Measurements from ENCODE around the gene TENM4. TPM values are rescaled to one million over a fixed set of nuclear protein-coding genes. Genes with fewer than 3 reads are reported as not detected.

Gene TENM4
- total RNA-seq, 2 experiments from 2014 or later, result not detected

DNA sequence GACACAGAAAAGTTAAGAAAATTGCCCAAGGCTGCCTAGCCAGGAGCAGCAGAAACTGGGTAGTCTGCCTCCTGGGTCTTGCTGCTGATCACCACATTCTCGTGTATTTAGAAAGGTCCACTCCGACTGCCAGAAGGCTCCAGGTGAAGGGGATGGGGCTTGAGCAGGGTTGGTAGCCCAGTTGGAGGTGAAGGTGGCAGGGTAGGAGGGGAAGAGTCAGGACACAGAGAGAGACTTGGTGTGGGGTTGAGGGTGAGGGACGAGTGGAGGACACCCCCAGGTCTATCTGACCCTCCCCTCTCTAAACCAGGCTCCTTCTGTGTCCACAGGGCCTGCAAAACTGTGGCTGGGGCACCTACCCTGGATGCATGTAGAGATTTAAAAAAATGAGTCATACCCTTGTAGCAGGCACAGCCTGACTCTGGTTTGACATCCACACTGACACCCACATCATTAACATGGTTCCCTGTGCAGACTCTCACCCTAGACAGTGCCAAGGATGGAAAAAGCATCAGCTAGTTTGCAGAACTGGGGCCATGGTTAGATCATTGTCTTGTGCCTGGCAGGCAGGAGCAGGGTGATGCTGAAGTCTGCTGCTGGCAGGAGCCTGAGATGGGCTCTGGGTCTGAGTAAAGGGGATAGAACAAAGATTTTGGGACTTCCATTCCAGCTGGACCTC, 273.2 kb downstream of the TENM4 start:
- no peaks in the 10 kb centered on the region for H3K36me3 Mint-ChIP-seq
- no peaks in the 10 kb centered on the region for H3K4me1 Mint-ChIP-seq
- POLR2A ChIA-PET, result no interaction called here
- no peak overlapping the region for H3K27ac Mint-ChIP-seq
- DNase-seq, result no peak
- H3K9me3 Mint-ChIP-seq, result no peaks in the 10 kb centered on the region
- H3K4me3 Mint-ChIP-seq, result no peak overlapping the region
- H3K27me3 Mint-ChIP-seq, result peaks cover 2% of the 10 kb centered on the region
- ATAC-seq (ENCODE audit: low read depth), result no peak

DNA sequence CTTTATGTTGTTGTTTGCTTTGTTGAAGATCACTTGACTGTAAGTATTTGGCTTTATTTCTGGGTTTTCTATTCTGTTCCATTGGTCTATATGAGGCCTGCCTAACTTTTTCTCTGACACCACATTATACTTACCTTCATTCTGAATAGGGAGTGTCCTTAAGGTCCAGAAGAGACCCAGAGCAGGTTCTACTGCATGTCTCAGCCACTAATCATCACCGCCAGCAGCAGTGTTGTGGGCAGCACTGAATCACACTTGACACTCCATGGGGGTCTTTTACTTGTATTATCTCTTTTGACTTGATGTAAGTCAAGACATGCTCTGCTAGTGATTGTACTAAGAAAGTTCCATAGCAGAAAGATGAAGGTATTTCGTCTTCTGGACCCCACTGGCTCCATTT, 274.9 kb downstream of the TENM4 start:
- H3K27ac Mint-ChIP-seq, result no peak overlapping the region
- H3K27me3 Mint-ChIP-seq, result peaks cover 2% of the 10 kb centered on the region
- H3K9me3 Mint-ChIP-seq, result no peaks in the 10 kb centered on the region
- no peak overlapping the region for H3K4me3 Mint-ChIP-seq
- H3K4me1 Mint-ChIP-seq, result no peaks in the 10 kb centered on the region
- no peaks in the 10 kb centered on the region for H3K36me3 Mint-ChIP-seq
- ATAC-seq (ENCODE audit: low read depth) (no peak), DNase-seq (no peak)
- POLR2A ChIA-PET, result no interaction called here

GRCh38 chr11:79160791-79161403, 279.9 kb downstream of the TENM4 start:
- Mint-ChIP-seq H3K4me1 (no peaks in the 10 kb centered on the region), H3K36me3 (no peaks in the 10 kb centered on the region), H3K27me3 (no peaks in the 10 kb centered on the region), H3K4me3 (no peak overlapping the region), H3K27ac (no peak overlapping the region), H3K9me3 (no peaks in the 10 kb centered on the region)
- ATAC-seq (ENCODE audit: low read depth), result no peak
- POLR2A ChIA-PET, result no interaction called here
- DNase-seq, result no peak

- Mint-ChIP-seq H3K36me3 (no peaks in the 10 kb centered on the region), H3K4me3 (no peak overlapping the region), H3K27ac (no peak overlapping the region), H3K4me1 (no peaks in the 10 kb centered on the region), H3K9me3 (no peaks in the 10 kb centered on the region), H3K27me3 (no peaks in the 10 kb centered on the region)
- POLR2A ChIA-PET, result no interaction called here
- DNase-seq (no peak), ATAC-seq (ENCODE audit: low read depth) (no peak)
Measured at GRCh38 chr11:79159657-79160450, 281.0 kb downstream of the TENM4 start.

DNA sequence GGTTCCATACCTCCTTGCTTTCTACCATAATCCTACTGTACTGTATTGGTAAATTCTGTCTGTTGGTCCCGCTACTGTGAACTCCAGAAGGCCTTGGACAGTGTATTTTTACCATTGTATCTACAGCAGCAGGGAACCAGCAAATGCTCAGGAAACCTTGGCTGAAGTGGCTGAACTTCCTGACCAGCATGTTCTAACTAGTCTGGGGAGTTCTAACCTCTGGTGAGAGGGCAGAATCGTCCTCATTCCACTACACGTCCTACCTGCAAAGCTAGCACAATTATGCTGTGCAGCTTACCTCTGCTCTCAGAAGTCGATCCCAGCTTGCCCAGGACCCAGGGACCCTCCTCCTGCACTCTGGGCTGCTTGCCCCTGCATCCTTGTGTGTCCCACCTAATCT, 283.1 kb downstream of the TENM4 start:
- no peaks in the 10 kb centered on the region for H3K4me1 Mint-ChIP-seq
- POLR2A ChIA-PET, result no interaction called here
- DNase-seq, result no peak
- H3K4me3 Mint-ChIP-seq, result no peak overlapping the region
- no peaks in the 10 kb centered on the region for H3K36me3 Mint-ChIP-seq
- H3K27me3 Mint-ChIP-seq, result no peaks in the 10 kb centered on the region
- H3K9me3 Mint-ChIP-seq, result no peaks in the 10 kb centered on the region
- no peak for ATAC-seq (ENCODE audit: low read depth)
- H3K27ac Mint-ChIP-seq, result no peak overlapping the region

- no peaks in the 10 kb centered on the region for H3K4me1 Mint-ChIP-seq
- H3K4me3 Mint-ChIP-seq, result no peak overlapping the region
- POLR2A ChIA-PET, result no interaction called here
- no peaks in the 10 kb centered on the region for H3K36me3 Mint-ChIP-seq
- H3K9me3 Mint-ChIP-seq, result no peaks in the 10 kb centered on the region
- H3K27ac Mint-ChIP-seq, result no peak overlapping the region
- H3K27me3 Mint-ChIP-seq, result no peaks in the 10 kb centered on the region
- DNase-seq (no peak), ATAC-seq (ENCODE audit: low read depth) (no peak)
Measured at GRCh38 chr11:79156031-79156430, 284.8 kb downstream of the TENM4 start.

DNA sequence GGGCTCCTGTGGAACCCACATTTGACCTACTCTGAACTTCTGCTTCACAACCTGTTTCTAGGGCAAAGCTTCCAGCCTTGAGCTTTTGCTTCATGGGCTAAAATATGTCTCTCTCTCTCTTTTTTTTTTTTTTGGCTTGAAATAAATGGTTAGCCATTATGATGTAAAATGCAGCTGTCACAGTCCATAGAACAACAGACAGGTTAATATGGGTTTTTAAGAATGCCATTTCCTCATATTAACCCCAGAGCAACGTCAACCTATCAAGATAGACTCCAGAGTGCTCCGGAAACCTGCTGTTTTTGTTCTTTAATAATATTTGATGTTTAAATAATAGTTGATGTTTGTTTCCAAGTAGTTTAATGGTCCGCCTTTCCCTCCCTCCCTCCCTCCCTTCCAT, 285.6 kb downstream of the TENM4 start:
- POLR2A ChIA-PET, result no interaction called here
- ATAC-seq (ENCODE audit: low read depth), result no peak
- H3K9me3 Mint-ChIP-seq, result no peaks in the 10 kb centered on the region
- no peaks in the 10 kb centered on the region for H3K36me3 Mint-ChIP-seq
- no peak overlapping the region for H3K27ac Mint-ChIP-seq
- no peak overlapping the region for H3K4me3 Mint-ChIP-seq
- H3K4me1 Mint-ChIP-seq, result no peaks in the 10 kb centered on the region
- DNase-seq, result no peak
- no peaks in the 10 kb centered on the region for H3K27me3 Mint-ChIP-seq

DNA sequence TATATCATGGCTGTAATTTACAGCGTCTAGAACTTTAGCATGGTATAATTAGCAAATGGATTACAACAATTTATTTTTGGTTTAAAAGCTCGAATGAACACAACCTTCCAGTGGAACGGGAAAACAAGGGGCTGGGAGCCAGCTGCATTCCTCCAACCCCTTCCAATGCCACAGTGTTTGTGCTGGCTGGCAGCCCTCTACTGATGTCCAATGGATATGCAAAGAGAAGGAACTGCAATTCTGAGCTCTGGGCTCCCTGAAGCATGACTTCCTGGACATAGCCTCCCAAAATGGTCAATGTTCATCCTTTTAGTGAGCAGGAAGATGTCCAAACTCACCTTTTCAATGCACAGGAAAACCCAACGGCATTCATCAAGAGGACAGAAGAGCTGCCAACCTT, 288.3 kb downstream of the TENM4 start:
- POLR2A ChIA-PET, result no interaction called here
- Mint-ChIP-seq H3K9me3 (no peaks in the 10 kb centered on the region), H3K27ac (no peak overlapping the region), H3K27me3 (no peaks in the 10 kb centered on the region), H3K4me1 (no peaks in the 10 kb centered on the region), H3K36me3 (no peaks in the 10 kb centered on the region), H3K4me3 (no peak overlapping the region)
- DNase-seq (no peak), ATAC-seq (ENCODE audit: low read depth) (no peak)

- H3K36me3 Mint-ChIP-seq, result no peaks in the 10 kb centered on the region
- H3K4me3 Mint-ChIP-seq, result no peak overlapping the region
- ATAC-seq (ENCODE audit: low read depth), result no peak
- no peaks in the 10 kb centered on the region for H3K4me1 Mint-ChIP-seq
- POLR2A ChIA-PET, result no interaction called here
- DNase-seq, result no peak
- H3K27ac Mint-ChIP-seq, result no peak overlapping the region
- no peaks in the 10 kb centered on the region for H3K9me3 Mint-ChIP-seq
- H3K27me3 Mint-ChIP-seq, result no peaks in the 10 kb centered on the region
Measured at GRCh38 chr11:79151396-79151795, 289.4 kb downstream of the TENM4 start.

- DNase-seq (no peak), ATAC-seq (ENCODE audit: low read depth) (no peak)
- no peak overlapping the region for H3K27ac Mint-ChIP-seq
- no peaks in the 10 kb centered on the region for H3K4me1 Mint-ChIP-seq
- H3K9me3 Mint-ChIP-seq, result no peaks in the 10 kb centered on the region
- no peaks in the 10 kb centered on the region for H3K36me3 Mint-ChIP-seq
- H3K4me3 Mint-ChIP-seq, result no peak overlapping the region
- no peaks in the 10 kb centered on the region for H3K27me3 Mint-ChIP-seq
- POLR2A ChIA-PET, result no interaction called here
Measured at GRCh38 chr11:79150966-79151365, 289.9 kb downstream of the TENM4 start.

DNA sequence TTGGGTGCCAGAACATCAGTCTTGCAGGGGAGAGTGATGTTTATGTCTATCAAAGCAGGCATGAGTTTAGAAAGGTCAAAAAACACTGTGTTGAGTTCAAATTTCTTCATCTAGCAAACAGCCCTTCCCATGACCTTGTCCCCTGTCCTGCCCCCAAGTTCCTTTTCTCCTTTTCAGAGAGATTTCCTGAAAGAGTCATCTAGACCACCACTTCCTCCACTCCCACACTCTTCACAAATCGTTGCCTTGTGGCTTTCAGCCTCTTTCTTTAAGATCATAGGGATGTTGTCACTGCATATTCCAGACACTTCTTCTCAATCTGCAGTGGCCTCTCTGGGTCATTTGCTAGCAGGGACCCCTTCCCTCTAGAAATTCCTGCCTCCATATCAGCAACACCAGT, 290.5 kb downstream of the TENM4 start:
- no peaks in the 10 kb centered on the region for H3K36me3 Mint-ChIP-seq
- no peak overlapping the region for H3K4me3 Mint-ChIP-seq
- DNase-seq, result no peak
- no peaks in the 10 kb centered on the region for H3K4me1 Mint-ChIP-seq
- no peak for ATAC-seq (ENCODE audit: low read depth)
- no peak overlapping the region for H3K27ac Mint-ChIP-seq
- H3K27me3 Mint-ChIP-seq, result no peaks in the 10 kb centered on the region
- POLR2A ChIA-PET, result no interaction called here
- no peaks in the 10 kb centered on the region for H3K9me3 Mint-ChIP-seq

- H3K9me3 Mint-ChIP-seq, result no peaks in the 10 kb centered on the region
- H3K4me3 Mint-ChIP-seq, result no peak overlapping the region
- no peak for ATAC-seq (ENCODE audit: low read depth)
- no peak for DNase-seq
- no peaks in the 10 kb centered on the region for H3K27me3 Mint-ChIP-seq
- H3K4me1 Mint-ChIP-seq, result no peaks in the 10 kb centered on the region
- POLR2A ChIA-PET, result no interaction called here
- H3K27ac Mint-ChIP-seq, result no peak overlapping the region
- no peaks in the 10 kb centered on the region for H3K36me3 Mint-ChIP-seq
Measured at GRCh38 chr11:79147731-79148130, 293.1 kb downstream of the TENM4 start.

DNA sequence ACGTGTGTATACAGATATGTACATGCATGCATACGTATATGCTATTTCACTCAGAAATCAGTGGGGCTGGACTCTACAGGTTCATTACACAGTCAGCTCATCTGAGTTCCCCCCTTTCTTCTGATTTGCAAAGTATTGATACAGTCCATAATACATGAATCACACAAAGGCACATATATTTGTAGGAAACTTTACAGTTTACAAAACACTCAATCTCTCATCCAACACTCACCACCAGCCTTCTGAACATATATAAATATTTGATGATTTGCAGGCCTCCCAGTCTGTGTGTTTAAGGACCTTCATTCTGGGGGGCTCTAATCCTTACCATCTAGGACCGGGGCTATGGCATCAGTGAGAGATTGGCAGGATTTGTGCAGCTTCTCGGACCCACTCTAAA, 293.8 kb downstream of the TENM4 start:
- DNase-seq (no peak), ATAC-seq (ENCODE audit: low read depth) (no peak)
- Mint-ChIP-seq H3K27ac (no peak overlapping the region), H3K4me1 (no peaks in the 10 kb centered on the region), H3K27me3 (no peaks in the 10 kb centered on the region), H3K4me3 (no peak overlapping the region), H3K36me3 (no peaks in the 10 kb centered on the region), H3K9me3 (no peaks in the 10 kb centered on the region)
- POLR2A ChIA-PET, result no interaction called here

GRCh38 chr11:79139900-79140299, 300.9 kb downstream of the TENM4 start:
- Mint-ChIP-seq H3K27ac (no peak overlapping the region), H3K4me1 (no peaks in the 10 kb centered on the region), H3K27me3 (no peaks in the 10 kb centered on the region), H3K36me3 (no peaks in the 10 kb centered on the region), H3K9me3 (no peaks in the 10 kb centered on the region), H3K4me3 (no peak overlapping the region)
- DNase-seq (no peak), ATAC-seq (ENCODE audit: low read depth) (peak; percentile 73)
- POLR2A ChIA-PET, result no interaction called here
